IPS-18c (cell line): ENCODE data around the gene RPTOR.

Experiments used
- H3K4me3 ChIP-seq: 2 replicates; pipeline ENCODE4 v1.7.0; 2013; ENCODE audit warnings: low read depth, mild to moderate bottlenecking, low read length, moderate library complexity; ENCODE audit not compliant: insufficient read depth
- H3K9me3 ChIP-seq: one replicate; pipeline ENCODE4 v1.6.1; 2013; ENCODE audit warnings: mild to moderate bottlenecking, low read length, moderate library complexity; ENCODE audit not compliant: control insufficient read depth, insufficient read depth

The RPTOR gene

DNA sequence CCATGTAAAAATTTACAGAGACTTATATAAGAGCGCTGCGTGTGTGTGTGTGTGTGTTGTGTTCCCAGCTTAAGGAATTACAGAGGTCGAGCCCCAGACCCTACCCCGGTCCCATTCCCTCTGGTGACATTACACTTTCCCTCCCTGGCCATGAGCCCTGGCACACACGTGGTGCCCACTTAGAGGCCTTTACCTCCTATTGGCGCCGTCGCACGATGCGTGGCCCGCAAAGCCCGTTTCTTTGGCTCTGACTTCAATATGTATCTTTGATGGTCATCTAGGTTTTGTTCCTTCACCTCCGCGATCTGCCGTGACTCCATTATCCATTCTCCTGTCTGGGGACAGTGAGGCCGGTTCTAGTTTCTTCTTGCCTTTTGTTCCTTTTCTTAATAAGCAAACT is 350.1 kb downstream of the RPTOR start:
- no peaks in the 10 kb centered on the region for H3K9me3 ChIP-seq
- H3K4me3 ChIP-seq: no peak overlapping the region

DNA sequence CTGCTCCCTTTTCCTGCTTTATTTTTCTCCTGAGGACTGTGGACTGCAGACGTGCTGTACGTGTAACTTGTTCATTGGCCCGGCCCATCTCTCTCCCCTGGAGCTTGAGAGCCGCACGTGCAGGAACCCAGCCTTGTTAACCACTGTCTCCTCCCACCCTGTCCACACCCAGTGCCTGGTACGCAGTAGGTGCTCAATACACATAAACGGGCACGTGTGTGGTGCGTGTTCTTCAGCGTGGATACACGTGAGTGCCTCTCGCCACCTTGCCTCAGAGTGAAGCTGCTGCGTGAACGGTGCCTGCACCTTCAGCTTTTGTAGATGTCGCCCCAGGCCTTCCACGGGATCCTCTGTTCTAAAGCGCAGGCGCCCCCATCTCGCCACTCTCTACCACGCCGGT is 350.7 kb downstream of the RPTOR start:
- no peak overlapping the region for H3K4me3 ChIP-seq

GRCh38 chr17:80898716-80899115 is 354.1 kb downstream of the RPTOR start:
- Histone ChIP-seq H3K9me3 (no peaks in the 10 kb centered on the region), H3K4me3 (no peak overlapping the region)

More for the DNA sequence above, 350.7 kb downstream of the RPTOR start:
- H3K9me3 ChIP-seq: no peaks in the 10 kb centered on the region

DNA sequence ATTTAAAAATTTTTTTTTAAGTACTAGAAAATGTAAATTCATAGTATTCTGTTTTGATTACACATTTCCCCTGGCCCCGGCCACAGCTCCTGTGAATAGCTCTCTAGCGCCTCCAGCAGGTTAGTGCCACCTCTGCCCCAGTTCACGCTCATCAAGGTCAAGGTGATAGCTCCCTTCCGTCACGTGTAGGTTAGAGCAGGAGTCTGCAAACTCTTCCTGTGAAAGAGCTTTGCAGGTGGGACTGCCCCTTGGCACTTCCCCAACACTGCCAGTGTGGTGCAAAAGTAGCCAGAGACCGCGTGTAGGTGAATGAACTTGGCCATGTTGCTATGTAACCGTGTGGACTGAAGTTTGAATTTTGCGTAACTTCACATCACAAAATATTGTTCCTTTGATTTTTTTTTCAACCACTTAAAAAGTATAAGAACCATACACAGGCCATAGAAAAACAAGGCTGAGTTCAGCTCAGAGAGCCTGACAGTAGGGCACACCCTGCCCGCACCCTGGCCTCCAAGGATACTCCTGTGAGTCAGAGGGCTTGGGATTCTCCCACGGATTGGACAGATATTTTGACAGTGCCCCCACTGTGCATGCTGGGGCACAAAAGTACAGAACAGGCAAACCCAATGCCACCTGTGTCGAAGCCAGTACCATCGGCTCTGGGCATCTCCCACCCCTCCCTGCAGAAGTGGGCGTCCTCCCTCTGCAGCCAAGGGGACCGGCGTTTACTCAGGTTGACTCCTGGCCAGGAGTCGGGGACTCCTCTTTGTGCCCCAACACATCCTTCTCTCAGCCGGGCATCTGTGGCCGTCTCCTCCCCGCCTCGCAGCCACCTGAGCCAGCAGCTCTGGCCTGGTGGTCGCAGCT is 355.0 kb downstream of the RPTOR start:
- no peak overlapping the region for H3K4me3 ChIP-seq
- H3K9me3 ChIP-seq: no peaks in the 10 kb centered on the region

GRCh38 chr17:80901319-80901718 is 356.7 kb downstream of the RPTOR start:
- Histone ChIP-seq H3K9me3 (no peaks in the 10 kb centered on the region), H3K4me3 (no peak overlapping the region)

- no peaks in the 10 kb centered on the region for H3K9me3 ChIP-seq
- no peak overlapping the region for H3K4me3 ChIP-seq
Measured at GRCh38 chr17:80902197-80902962, 357.7 kb downstream of the RPTOR start.

- H3K9me3 ChIP-seq: no peaks in the 10 kb centered on the region
- H3K4me3 ChIP-seq: no peak overlapping the region
Measured at GRCh38 chr17:80902963-80903611, 358.4 kb downstream of the RPTOR start.

- Histone ChIP-seq H3K9me3 (no peaks in the 10 kb centered on the region), H3K4me3 (no peak overlapping the region)
Measured at GRCh38 chr17:80904036-80904753, 359.6 kb downstream of the RPTOR start.

DNA sequence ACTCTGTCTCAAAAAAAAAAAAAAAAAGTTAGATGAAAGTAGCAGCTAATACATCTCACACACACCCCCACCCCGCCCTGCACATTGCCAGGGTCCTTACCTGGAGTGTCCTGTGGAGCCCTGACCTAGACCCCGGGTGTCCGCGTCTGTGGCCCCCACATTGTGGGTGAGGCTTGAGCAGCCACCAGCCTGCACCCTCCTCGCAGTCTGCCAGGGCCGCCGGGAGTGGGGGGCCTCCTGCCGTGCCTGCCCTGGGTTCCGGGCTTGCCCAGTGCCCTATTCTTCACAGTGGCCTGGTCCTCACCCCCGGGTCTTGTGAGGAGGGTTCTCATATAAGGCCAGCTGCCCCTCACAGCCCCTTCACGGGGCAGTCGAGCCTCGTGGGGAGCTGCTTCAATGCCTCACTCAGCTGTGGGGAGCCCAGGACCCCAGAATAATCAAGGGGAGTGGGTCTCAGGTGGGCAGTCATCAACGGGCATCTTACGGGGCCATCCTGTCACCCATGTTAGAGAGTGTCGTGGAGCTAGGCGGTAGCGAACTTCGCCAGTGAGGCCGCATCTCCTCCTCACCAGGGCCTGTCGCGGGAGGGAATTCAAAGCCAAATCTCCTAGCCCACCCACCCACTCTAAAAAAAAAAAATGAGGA is 361.1 kb downstream of the RPTOR start:
- Histone ChIP-seq H3K9me3 (no peaks in the 10 kb centered on the region), H3K4me3 (no peak overlapping the region)

DNA sequence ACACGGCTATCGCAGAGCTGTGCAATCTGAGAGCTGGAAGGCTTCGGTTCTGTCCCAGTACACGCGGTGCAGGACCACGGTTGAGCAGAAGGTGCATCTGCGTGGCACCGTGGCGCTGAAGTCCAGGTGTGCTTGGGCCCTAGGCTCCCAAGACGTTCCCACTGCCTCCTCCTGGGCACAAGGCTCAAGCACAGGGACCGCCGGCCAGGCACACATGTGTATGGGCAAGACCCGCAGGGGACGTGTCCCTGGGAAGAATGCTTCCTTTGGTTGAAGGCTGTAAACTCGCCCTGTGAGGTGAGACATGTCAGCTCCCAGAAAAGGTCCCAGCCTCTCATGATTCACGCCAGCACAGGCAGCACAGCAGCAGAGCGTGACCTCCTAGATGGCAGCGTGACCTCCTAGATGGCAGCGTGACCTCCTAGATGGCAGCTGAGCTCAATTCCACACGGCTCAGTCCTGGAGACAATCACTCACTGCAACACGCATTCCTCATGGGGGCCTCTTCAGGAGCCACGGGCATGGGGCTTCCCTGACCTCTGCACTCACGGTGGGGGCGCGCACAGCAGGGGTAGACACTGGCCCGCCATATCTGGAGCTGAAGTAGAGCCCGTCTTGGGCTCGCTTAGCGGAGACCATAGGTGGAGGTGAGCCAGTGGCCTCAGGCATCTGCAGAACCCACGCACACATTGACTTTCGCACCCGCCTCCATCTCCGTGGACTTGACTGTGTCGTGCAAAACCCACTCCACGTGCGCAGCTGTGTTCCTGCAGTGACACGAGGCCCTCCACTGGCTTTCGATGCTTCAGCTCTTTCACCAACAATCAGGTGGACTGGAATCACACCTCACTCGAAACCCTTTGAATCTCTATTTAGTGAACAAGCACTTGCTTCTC is 362.0 kb downstream of the RPTOR start:
- H3K4me3 ChIP-seq: no peak overlapping the region

DNA sequence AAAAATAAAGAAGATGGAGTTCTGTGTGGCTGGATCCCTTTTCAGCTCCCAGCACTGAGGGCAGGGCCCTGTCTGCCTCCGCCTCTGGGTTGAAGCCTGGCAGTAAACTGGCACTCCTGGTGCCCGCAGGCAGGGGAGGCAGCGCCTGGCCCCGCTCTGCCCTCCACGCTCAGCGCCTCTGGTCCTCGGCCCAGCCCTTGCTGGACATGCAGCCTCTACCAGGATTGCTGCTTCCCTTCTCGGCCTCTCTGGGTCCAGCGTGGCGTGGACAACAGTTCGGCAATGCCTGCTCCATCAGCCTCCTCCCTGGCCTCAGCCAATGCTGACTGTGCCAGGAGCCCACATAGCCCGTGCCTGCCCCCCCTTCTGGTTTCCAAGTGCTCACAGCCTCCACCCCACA is 362.6 kb downstream of the RPTOR start:
- Histone ChIP-seq H3K4me3 (no peak overlapping the region), H3K9me3 (no peaks in the 10 kb centered on the region)

More for the DNA sequence above, 362.0 kb downstream of the RPTOR start:
- no peaks in the 10 kb centered on the region for H3K9me3 ChIP-seq

DNA sequence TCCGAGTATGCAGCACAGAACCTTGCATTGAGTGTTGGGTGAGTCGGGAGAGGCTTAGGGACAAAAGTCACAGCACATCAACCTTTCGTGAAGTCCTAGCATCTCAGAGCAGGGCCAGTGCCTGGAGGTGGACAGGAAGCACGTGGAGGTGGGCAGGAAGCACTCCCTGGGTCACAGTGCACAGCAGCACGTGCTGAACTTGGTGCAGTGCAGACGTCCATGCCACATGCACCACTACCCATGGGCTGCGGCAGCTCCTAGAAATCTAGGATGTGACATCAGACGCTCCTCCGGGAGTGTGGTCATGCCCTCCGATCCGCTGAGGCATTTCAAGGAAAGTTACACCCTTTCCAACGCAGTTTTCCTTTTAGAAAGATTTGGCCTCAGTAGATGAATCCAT is 363.6 kb downstream of the RPTOR start:
- Histone ChIP-seq H3K4me3 (no peak overlapping the region), H3K9me3 (no peaks in the 10 kb centered on the region)

- H3K9me3 ChIP-seq: no peaks in the 10 kb centered on the region
- no peak overlapping the region for H3K4me3 ChIP-seq
Measured at GRCh38 chr17:80908776-80909175, 364.1 kb downstream of the RPTOR start.

- no peak overlapping the region for H3K4me3 ChIP-seq
- H3K9me3 ChIP-seq: peaks cover 3% of the 10 kb centered on the region
Measured at GRCh38 chr17:80909635-80910034, 365.0 kb downstream of the RPTOR start.

DNA sequence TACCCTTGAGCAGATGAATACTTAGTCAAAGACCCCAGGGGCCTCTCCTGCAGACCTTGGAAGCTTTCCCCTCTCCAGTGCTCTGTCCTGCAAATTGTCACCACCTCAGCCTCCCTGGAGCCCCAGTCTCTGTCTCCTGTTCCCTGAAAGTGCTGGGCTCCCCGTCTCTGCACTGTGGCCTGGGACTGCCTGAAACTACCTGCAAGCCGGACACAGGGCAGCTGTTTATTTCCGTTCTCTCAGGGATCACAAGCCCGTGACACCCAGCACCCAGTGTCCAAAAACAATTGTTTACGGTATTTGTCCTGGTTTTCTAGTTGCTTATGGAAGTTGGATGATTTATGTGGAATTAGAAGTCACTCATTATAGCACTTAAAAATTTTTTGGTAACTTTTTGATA is 365.4 kb downstream of the RPTOR start:
- H3K9me3 ChIP-seq: peaks cover 7% of the 10 kb centered on the region
- no peak overlapping the region for H3K4me3 ChIP-seq

DNA sequence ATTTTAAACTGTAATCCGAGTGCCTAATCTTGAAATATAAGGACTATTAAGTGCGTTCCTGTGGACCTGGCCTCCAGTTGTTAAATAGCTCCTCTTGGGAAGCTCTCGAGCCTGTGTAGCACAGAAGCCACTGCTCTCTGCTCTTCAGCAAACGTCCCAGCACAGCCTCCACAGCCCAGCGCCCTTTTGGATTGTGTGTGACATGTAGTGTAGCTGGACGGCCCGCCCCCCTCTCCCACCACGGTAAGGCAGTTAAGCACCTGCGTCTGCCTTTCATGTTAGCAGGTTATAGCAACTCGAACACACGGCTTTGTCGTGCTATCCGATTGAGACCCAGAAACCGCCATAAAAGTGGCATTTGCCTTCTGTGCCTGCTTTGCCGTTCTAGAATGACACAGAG is 367.8 kb downstream of the RPTOR start:
- H3K4me3 ChIP-seq: no peak overlapping the region
- H3K9me3 ChIP-seq: peaks cover 7% of the 10 kb centered on the region
